Caki2 (cell line): ENCODE measurements around the gene SARNP. TPM values are rescaled to one million over a fixed set of nuclear protein-coding genes. Genes with fewer than 3 reads are reported as not detected.
A peak's percentile ranks its signal among the peaks of the same experiment; 100 is the strongest.
"Not testable (repeated sequence)": the region's sequence is repeated elsewhere in the genome, so short reads cannot be mapped to it uniquely, and the experiment has no call there.

Source experiments
- DNase-seq: peaks from one replicate; pipeline ENCODE4 v3.0.0-alpha.2; 2015; ENCODE audit warnings: low read depth
- in situ Hi-C: cut with HindIII; loops from 2 replicates; pipeline ENCODE4 v1.10.0; 2016; ENCODE audit warnings: low sequenced_read_pairs, low pct_unique_long_range_greater_than_20kb, mixed read lengths
- total RNA-seq: library from RNA; depleted of rRNA; stranded (reverse); fragments of >200 nt; shearing (Covaris generic); gene quantifications from 2 replicates; pipeline ENCODE4 v1.2.3, GENCODE V29; 2014; ENCODE audit warnings: low replicate concordance; rRNA removed

The SARNP gene, protein sequence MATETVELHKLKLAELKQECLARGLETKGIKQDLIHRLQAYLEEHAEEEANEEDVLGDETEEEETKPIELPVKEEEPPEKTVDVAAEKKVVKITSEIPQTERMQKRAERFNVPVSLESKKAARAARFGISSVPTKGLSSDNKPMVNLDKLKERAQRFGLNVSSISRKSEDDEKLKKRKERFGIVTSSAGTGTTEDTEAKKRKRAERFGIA
- 201 and 218 TPM in 2 replicates for total RNA-seq

DNA sequence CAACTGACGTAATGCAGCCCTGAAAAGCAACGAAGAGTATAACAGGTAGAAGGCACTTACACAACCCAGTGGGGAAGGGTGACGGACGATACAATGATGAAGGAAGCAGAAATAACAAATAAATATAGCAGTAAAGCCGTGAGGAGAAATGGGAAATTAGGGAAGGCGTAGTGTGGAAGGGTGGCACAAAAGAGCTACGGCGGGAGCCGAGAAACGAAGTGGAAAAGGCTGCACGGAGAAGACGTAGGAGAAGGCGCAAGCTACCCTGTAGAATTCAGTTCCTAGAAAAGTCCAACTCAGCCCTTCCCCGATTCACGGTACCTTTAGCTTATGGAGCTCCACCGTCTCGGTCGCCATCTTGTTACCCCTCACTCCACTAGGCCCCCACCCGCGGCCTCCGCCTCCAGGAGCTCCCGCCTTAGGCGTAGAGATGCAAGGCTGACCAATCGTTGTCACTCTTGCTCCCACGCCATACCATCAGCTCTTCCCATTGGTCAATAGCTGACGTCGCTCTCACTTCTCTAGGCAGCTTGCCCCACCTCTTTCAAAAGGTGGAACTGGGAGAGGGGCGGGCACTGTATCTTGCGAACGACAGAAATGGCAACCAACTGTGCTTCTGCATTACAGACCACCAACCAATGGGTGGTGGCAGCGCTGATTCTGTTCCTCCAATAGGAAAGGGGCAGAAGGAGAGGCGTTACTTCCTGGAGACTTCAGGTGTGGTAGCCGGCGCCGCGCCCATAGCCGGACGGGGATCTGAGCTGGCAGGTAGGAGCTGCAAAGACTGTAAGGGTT is at the start of gene SARNP, which contains the start of gene ORMDL2:
Gene SARNP, minus strand, starts transcription at position 380 of the 795 bp plus-strand sequence. Its CDS starts 23 bp downstream, at position 357.
Gene ORMDL2, plus strand, starts transcription at position 697 of the 795 bp plus-strand sequence. CDS start 959 bp downstream, outside the sequence.
- in situ Hi-C loops = no loop called here
- DNase-seq = peak; percentile 100

DNA sequence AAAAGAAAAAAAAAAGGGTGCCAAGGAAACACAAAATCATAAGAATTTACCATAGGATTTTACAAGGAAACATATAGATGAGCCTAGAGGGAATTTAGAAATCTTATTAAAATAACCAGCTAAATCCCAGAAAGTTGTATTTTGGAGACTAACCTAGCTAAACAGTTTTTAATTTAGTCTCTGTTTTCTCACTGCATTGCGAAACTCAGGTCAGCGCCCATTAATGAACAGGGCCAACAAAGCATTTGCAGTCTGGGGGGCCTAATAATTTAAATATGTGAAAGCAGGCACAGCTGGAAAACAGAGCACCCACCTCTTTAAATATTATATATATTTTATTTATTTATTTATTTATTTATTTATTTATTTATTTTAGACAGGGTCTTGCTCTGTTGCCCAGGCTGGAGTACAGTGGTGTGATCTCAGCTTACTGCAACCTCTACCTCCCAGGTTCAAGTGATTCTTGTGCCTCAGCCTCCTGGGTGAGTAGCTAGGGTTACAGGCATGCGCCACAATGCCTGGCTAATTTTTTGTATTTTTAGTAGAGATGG is 49.0 kb upstream of the SARNP start:
- DNase-seq = not testable (repeated sequence)

DNA sequence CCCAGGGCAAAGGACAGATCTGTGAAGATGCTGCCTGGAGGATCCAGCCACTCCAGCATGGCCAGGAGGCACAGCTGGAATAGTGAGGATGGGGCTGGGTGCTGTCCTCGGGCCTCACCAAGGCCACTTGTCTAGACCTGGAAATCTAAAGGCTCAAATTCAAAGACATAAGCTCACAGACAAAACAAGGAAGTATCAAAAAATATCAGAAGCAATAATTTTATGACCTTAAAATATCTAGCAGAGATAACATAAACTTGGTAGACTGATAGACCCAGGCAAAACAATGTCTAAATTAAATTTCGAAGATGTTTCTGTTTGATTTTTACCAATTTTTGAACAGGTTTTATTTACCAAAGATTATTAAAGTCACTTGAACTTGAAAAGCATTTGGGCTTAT is 47.8 kb upstream of the SARNP start:
- in situ Hi-C loops = no loop called here
- no peak for DNase-seq

More for the DNA sequence above, 49.0 kb upstream of the SARNP start:
- in situ Hi-C loops = not testable (repeated sequence)

DNA sequence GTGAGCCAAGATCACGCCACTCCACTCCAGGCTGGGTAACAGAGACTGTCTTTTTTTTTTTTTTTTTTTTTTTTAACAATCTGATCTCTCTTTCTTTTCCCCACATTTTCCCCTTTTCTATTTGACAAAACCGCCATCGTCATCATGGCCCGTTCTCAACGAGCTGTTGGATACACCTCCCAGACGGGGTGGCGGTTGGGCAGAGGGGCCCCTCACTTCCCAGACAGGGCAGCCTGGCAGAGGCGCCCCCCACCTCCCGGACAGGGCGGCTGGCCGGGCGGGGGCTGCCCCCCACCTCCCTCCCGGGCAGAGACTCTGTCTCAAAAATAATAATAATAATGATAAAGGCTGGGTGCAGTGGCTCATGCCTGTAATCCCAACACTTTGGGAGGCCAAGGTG is 45.4 kb upstream of the SARNP start:
- in situ Hi-C loops, DNase-seq: not testable (repeated sequence)

DNA sequence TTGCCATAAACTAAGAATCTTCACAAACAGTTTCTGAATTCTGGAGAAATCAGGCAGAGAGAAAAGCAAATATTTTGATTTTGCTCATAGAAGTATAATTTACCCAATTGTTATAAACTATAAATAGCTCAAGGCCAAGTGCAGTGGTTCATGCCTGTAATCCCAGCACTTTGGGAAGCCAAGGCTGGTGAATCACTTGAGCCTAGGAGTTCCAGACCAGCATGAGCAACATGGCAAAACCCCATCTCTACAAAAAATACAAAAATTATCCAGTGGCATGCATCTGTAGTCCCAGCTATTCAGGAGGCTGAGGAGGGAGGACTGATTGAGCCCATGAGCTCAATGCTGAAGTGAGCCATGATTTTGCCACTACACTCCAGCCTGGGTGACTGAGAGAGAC is 44.8 kb upstream of the SARNP start:
- in situ Hi-C loops = no loop called here
- DNase-seq = no peak

DNA sequence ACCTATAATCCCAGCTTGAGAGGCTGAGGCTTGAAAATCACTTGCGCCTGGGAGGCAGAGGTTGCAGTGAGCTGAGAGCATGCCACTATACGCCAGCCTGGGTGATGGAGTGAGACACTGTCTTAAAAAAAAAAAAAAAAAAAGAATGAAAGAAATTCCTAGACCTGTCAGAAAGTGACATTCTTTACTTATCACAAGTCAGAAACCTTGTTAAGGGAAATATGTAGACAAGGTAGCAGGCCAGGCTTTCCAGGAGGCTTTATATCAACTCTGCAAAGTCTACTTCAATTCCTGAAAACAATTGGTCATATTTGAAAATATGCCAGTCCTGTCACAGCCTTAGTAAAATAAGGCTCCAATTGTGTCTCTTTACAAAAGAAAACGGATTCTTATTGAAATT is 44.3 kb upstream of the SARNP start:
- in situ Hi-C loops = no loop called here
- DNase-seq = no peak

DNA sequence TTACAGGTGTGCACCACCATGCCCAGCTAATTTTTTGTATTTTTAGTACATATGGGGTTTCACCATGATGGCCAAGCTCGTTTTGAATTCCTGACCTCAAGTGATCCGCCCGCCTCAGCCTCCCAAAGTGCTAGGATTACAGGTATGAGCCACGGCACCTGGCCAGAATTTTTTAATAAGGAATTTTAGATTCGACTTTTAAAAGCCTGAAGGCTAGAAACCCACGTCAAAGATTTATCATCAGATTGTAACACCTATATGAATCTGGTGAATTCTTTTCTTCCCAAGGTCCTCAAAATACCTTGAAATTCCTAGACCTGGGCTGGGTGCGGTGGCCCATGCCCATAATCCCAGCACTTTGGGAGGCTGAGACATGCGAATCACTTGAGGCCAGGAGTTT is 43.9 kb upstream of the SARNP start:
- in situ Hi-C loops = no loop called here
- no peak for DNase-seq

DNA sequence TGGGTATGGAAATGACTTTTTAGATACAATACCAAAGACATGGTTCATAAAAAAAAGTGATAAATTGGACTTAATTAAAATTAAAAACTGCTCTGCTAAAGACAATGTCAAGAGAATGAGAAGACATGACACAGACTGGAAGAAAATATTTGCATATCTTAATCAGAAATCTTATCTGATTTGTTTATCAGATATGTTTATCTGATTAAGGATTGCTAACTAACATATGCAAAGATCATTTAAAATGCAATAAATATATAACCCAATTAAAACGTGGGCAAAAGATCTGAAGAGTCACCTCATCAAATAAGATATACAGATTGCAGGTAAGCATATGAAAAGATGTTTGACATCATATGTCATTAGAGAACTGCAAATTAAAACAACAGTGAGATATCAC is 35.2 kb upstream of the SARNP start:
- DNase-seq = no peak

DNA sequence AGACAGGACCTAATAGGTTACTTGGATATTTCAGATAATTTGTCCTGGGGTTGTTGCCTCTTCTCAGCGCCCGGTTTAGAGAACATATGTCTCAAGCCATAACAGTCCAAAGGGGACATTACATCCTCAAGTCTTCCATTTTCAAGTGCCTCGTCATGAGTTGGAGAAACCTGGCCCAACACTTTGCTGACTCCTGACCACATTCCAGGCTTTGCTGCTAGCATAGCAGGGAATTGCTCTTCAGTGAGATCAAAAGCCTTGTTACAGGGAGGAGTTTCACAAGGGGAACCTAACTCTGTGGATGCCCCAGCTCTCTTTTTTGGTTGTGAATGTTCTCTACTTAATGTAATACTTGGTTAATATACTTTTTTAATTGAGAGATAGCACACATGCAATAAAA is 33.4 kb upstream of the SARNP start:
- in situ Hi-C loops = no loop called here
- DNase-seq = no peak

More for the DNA sequence above, 35.2 kb upstream of the SARNP start:
- in situ Hi-C loops = no loop called here

DNA sequence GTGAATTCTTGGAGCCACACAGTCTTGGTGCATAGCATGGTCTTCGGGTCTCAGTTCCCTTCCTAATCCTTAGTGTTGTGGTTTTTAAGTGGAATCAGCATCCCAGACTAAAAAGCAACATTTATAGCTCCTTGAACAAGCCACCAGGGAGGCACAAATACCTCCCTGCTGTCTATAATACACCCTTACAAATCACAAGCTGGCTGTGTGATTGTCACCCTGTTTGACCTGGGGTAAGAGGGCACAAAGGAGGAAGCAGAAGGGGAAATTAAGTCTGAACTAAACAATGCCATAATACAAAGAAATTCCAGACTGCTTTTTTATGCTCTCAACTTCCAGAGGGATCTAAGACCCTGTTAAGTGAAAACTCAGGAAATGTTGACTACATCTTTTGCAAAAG is 32.9 kb upstream of the SARNP start:
- in situ Hi-C loops = no loop called here
- no peak for DNase-seq

DNA sequence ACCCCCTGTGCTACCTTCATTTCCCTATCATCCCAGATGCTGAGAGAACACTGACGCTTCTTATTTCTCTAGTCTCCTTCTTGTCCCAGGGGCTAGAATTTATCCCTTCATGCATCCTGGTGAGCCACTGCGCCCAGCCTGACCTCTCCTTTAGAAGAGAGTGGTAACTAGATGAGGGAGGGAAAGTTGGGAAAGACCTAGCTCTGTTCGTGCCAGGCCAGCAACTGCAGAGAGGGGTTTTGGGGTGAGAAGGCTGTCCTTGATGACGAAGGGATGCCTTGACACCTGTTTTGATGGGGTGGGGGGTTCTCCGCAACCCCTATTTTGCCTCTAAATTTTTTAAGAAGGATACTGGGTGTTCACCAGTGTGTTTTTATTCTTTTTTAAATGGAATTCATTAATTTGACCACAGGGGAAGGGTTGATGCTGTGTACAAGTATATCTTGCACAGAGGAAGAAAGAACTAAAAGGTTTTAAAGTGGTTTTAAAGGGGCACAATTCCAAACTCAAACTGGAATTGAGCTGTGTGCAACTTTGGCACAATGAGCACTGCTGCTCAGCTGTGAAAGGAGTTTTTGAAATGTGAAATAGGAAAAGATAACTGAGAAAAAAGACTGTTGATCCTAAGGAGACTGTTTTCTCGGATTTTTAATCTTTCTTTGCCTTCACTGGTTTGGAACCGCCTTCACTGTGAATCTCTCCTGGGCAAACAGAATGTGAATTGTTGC is 32.3 kb upstream of the SARNP start:
- no peak for DNase-seq
- in situ Hi-C loops = no loop called here

DNA sequence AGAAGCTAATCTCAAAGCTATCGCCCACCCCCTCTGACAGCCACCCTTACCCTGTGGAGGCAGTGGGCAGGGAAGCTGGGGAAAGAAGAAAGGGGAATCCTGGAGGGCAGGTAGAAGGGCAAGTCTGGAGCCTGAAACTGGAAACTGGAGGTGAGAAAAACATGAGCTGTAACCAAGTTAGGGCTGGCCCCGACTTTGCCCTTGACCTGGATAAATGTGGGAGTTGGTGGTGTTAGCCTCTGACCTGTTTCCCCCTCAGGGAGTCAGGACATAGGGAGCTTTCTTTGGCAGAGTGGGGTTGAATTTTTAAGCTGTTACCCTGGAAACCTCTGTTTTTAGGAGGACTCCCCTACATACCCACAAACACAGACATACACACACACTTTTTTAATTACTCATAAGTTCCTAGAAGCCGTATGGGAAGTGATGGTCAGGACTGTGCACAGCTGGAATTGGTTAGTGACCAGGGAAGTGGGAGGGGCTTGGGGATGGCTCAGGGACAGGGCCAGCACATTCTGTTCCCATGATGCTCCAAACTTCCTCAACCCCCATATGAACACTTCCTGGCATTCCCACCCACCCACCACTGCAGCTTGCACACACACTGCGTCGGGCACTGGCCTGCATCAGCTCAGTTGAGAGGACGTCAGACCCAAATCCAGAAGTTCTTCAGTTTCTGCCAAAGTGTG is 30.2 kb upstream of the SARNP start:
- DNase-seq = no peak

DNA sequence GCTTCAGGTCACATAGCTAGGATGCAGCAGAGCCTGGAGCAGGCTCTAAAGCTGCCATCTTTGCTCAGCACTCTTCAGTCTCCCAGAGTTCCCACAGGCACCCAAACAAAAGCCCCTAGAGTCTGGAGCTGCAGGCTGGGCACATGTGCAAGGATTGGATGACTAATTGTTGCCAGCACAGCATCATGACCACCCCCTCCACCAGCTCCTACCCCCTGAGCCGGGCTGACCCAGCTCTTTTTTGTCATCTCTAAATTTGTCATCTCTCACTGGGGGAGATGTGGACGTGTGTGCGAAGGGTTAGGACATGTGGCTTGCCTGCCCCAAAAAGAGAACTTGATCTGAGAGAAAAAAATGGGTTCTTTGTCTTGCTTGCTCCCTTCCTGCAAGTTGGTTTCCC is 29.5 kb upstream of the SARNP start:
- no peak for DNase-seq
- in situ Hi-C loops = no loop called here

More for the DNA sequence above, 30.2 kb upstream of the SARNP start:
- in situ Hi-C loops = no loop called here

DNA sequence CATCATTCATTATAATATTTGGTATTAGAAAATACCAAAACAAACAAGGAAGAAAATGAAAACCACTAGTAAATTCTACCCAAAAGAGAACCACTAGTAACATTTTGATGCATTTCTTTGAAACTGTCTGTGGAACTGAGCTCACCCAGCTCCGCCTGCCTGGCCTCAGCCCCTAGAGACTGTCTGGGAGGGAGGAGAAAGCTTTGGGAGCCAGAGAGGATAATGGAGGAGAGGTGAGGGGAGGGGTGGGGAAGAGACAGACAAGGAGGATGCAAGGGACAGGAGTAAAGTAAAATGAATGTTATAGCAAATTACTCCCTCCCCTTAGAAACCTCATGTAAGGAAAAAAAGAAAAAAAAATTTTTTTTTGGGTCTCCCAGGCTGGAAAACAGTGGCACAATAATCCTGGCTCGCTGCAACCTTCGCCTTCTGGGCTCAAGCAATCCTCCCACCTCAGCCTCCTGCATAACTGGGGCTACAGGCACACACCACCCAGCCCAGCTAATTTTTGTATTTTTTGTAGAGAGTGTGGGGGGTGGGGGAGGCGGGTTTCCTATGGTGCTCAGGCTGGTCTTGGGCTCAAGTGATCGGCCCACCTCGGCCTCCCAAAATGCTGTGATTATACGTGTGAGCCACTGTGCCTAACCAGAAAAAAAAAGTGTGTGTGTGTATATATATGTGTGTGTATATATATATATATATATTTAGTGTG is 28.4 kb upstream of the SARNP start:
- DNase-seq = no peak
- in situ Hi-C loops = no loop called here

DNA sequence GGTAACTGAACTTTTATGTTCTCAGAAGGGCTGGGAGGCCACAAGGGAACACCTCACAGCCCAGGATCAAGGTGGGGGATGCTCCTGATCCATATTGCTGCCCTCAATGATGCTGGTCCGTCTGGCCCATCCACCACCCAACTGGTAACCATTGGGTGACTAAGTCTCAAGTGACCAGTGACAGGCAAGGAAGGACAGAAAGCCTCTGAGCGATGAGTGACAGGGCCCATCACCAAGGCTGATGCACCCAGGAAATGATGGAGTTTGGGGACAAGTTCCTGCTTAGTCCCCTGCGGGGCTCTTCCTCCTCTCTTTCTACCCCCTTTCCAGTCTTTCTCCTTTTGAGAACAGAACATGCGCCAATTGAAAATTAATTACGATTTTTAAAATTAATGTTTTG is 27.8 kb upstream of the SARNP start:
- in situ Hi-C loops = no loop called here

DNA sequence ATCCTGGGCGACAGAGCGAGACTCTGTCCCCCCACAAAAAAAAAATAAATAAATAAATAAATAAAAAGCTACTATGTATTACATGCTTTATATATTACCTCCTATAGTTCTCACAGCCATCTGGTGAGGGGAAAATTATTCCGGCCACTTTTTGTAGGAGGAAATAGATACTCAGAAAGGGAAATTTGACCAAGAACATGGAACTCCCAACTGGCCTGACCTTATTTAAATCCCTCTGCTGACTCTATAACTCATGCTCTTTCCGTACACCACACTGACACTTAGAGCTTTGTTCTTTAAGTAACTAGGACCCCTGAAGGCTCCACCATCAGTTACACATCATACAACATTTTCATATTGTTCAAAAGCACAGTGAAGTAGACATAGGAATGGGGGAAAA is 27.4 kb upstream of the SARNP start:
- in situ Hi-C loops = no loop called here
- no peak for DNase-seq

More for the DNA sequence above, 27.8 kb upstream of the SARNP start:
- DNase-seq = no peak

DNA sequence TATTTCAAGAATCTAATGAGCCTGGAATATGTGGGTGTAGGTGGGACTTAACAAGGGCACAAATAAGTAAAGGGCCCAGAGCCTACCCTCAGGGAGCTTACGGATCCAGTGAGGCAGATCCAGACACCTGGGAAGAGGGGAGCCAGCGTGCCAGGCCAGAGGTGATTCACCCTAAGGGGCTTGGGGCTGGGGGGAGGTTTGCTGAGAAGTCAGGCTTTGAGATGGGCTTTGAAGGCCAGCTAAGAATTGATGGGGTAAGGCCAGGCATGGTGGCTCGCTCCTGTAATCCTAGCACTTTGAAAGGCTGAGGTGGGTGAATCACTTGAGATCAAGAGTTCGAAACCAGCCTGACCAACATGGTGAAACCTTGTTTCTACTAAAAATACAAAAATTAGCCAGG is 25.9 kb upstream of the SARNP start:
- in situ Hi-C loops = no loop called here

More for the DNA sequence above, 25.9 kb upstream of the SARNP start:
- no peak for DNase-seq
